SH-SY5Y (cell line): Measurements from ENCODE around the gene C2CD4C.

Source experiments
- GATA2 ChIP-seq: IDR thresholded peaks from 2 replicates; pipeline ENCODE4 v1.6.1; 2011; ENCODE audit warnings: mild to moderate bottlenecking, low read depth, low read length
- GATA3 ChIP-seq: IDR thresholded peaks from 2 replicates; pipeline ENCODE4 v1.6.1; 2011; ENCODE audit warnings: low read depth, mild to moderate bottlenecking, low read length, moderate library complexity

GRCh38 chr19:411723-412355 is 2.9 kb upstream of the C2CD4C start:
- TF ChIP-seq GATA2 (no peak), GATA3 (no peak)
